ES-I3 (cell line): ENCODE measurements around the gene PZP.

Source experiments
- H3K36me3 ChIP-seq: 2 replicates; pipeline ENCODE4 v1.6.1; 2013; ENCODE audit warnings: mild to moderate bottlenecking, low read length, control low read depth, moderate library complexity; ENCODE audit not compliant: insufficient read depth
- H3K4me1 ChIP-seq: 2 replicates; pipeline ENCODE4 v1.6.1; 2013; ENCODE audit warnings: mild to moderate bottlenecking, control low read depth, low read length; ENCODE audit not compliant: insufficient read depth
- H3K9ac ChIP-seq: 2 replicates; pipeline ENCODE4 v1.6.1; 2013; ENCODE audit warnings: low read depth, mild to moderate bottlenecking, low read length, moderate library complexity
- H3K9me3 ChIP-seq: 2 replicates; pipeline ENCODE4 v1.6.1; 2013; ENCODE audit warnings: mild to moderate bottlenecking, low read length, moderate library complexity; ENCODE audit not compliant: control insufficient read depth, insufficient read depth

PZP gene

DNA sequence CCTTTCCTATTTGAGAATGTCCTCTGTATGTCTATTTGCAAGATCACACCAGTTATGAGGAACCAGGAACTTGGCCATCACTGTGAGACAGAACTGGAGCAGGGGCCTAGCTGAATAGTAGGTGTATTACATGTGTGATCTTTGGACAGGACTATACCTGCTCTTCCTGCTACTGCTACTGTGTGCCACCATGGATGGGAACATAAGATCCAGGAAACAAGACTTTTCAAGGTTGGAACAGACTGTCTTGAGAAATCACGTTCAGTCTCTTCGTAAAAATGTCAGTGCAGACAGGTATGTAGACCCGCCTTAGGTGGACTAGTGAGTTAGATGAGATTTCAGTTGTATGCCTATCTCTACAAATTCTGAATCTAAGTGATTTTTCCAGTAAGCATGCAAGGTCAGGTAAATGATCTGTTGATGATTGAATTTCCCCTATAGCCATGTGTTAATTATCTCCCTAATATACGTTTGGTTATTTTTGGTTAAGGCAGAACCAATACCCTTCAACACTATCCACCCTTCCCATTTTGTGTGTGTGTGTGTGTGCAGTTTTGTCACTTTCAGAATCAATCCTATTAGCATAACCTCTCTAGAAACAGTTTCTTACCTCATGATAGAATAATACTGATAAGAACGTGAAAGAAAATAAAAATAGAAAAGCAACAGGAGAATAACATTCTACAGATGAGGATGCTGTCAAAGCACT lies 99.5 kb downstream of the PZP start:
- H3K9ac ChIP-seq = no peak overlapping the region
- H3K4me1 ChIP-seq = no peaks in the 10 kb centered on the region
- no peaks in the 10 kb centered on the region for H3K9me3 ChIP-seq
- H3K36me3 ChIP-seq = no peaks in the 10 kb centered on the region

DNA sequence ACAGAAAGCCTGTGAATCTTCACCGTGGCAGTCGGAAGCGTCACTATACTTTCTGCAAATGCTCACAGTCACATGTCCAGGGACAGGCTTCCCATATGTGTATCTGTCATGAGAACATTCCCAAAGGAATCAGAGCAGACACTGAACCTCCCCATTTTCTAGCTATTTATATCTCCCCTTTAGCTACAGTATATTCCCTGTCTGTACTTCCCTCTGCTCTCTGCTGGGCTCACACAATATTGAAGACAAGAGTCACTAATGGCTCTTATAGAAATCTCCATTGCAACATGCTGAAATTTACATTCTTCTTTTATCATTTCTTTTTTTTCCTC lies 100.7 kb downstream of the PZP start:
- H3K4me1 ChIP-seq = no peaks in the 10 kb centered on the region
- no peaks in the 10 kb centered on the region for H3K9me3 ChIP-seq
- no peaks in the 10 kb centered on the region for H3K36me3 ChIP-seq
- no peak overlapping the region for H3K9ac ChIP-seq

DNA sequence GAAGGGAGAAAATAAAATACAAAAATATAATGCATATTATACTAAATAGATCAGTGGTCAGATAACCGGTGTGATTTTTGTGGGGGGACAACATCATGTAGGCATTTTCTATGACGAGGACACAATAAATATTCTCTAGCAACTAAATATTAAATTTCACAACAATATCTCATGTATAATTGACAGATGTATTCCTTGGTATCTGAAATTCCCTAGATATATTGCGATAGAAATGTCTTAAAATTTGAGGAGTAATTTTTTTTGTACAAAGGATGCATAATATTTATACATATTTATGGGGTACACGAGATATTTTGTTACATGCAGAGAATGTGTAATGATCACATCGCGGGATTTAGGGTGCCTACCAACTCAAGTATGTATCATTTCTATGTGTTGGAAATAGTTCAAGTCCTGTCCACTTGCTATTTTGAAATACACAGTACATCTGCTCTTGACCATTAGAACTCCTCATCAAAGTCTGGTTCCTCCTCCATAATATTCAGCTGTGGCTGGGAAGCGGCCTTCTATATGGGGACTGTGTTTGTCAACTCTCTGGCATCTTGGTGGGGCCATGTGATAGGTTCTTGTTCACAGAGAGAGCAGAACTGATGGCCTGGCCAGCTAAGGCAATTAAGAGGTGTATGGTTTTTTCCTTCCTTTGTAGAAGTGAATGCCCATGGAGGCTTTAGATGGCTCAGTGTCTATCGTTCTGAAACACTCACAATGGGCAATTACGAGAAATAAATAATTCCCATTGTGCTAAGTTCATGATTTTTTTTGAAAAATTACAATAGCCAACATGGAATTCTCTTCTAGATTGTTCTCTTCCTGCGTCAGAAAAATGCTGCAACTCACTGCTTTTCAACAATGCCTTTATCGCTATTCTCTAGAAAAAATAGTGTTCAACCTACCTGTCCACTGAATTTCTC lies 101.3 kb downstream of the PZP start:
- Histone ChIP-seq H3K9me3 (no peaks in the 10 kb centered on the region), H3K9ac (no peak overlapping the region), H3K36me3 (no peaks in the 10 kb centered on the region), H3K4me1 (no peaks in the 10 kb centered on the region)

DNA sequence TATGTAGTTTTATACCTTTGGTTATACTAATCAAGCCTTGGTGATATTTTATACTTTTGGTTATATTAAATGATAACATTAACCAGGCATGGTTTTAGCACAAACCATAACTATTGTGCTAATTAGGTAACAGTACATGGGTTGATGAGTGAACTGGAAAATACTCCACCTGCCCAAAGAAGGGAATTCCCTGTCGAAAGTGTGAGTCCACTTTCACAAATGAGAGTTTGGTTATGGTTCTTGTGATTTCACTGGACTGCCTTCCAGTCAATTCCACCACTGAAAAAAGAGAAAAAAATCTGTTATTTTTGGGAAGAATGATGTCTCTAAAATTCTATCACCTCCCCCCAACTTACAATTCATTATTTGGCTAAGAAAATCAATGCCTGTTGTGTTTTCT lies 102.1 kb downstream of the PZP start:
- Histone ChIP-seq H3K4me1 (no peaks in the 10 kb centered on the region), H3K36me3 (no peaks in the 10 kb centered on the region), H3K9me3 (no peaks in the 10 kb centered on the region), H3K9ac (no peak overlapping the region)

DNA sequence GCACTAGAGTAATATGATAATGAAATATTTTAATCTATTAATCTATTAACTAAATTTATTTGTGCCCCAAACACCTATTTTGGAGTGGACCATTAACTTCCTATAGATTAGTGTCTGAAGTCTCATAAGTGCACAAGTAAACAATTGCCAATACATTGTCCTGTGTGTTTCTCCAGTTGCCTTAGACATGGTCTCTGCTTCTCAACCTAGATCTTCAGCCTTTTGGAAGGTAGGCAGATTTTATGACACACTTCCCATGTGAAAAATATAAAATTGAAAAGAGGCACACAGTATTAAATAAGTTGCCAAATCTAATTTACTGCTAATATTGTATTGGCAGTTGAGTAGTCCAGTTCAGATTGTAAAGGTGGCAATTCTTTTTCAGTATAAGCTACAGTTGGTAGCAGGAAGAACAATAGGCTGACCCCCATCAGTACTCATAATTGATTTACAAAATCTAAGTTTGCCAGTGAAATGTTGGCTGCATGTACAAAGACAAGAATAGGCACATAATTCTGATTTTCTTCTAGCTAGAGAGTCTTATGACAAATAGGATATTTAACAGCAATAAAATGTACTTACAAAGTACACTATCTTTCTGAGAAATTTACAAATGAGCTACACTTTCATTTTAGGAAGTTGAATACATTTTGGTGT lies 103.3 kb downstream of the PZP start:
- Histone ChIP-seq H3K4me1 (no peaks in the 10 kb centered on the region), H3K36me3 (no peaks in the 10 kb centered on the region), H3K9me3 (no peaks in the 10 kb centered on the region), H3K9ac (no peak overlapping the region)

DNA sequence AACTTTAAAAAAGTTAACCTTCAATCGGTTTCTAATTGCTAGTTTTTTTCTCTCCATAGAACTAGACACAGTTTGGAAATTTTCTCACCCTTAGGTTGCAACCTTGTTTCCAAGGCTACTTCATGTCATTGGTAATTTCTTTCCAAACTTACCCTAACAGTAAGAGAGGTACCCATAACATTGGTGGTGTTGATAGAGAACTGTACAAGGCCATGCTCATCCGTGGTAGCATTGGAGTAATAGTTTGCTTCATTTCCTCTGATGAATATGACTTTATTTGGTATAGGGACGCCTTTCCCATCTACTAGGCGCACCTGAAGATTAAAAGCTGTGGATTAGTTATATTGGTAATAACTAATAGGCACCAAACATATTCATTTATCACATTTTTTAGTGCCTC lies 104.1 kb downstream of the PZP start:
- Histone ChIP-seq H3K9me3 (no peaks in the 10 kb centered on the region), H3K36me3 (no peaks in the 10 kb centered on the region)

DNA sequence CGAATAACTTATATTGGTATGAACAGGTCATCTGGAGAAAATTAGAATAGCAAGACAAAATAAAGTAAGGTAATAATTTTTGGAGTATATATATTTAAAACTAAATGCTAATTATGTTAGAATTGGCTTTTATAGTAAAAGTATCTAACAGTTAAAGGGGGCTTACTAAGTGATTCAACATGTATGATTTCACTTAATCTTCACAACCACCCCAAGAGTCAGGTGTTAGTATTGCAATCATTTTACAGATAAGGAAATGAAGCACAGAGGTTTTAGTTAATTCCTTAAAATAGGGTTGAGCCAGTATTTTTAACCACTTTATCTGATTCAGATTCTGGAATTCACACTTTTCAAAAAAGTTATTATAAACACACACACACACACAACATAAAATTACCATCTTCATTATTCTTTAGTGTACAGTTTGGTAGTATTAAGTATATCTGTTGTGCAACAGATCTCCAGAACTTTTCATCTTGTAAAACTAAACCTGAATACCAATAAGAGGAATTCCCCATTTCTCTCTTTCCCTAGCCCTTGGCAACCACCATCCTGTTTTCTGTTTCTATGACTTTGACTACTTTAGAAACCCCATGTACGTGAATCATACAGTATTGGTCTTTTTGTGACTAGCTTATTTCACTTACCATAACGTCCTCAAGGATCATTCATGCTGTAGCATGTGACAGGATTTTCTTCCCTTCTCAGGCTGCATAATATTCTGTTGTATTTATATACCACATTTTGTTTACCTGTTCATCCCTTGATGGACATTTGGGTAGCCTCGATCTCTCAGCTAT lies 104.9 kb downstream of the PZP start:
- no peaks in the 10 kb centered on the region for H3K9me3 ChIP-seq
- no peaks in the 10 kb centered on the region for H3K36me3 ChIP-seq
- H3K4me1 ChIP-seq = no peaks in the 10 kb centered on the region
- no peak overlapping the region for H3K9ac ChIP-seq

More for the DNA sequence above, 104.1 kb downstream of the PZP start:
- no peaks in the 10 kb centered on the region for H3K4me1 ChIP-seq
- no peak overlapping the region for H3K9ac ChIP-seq

DNA sequence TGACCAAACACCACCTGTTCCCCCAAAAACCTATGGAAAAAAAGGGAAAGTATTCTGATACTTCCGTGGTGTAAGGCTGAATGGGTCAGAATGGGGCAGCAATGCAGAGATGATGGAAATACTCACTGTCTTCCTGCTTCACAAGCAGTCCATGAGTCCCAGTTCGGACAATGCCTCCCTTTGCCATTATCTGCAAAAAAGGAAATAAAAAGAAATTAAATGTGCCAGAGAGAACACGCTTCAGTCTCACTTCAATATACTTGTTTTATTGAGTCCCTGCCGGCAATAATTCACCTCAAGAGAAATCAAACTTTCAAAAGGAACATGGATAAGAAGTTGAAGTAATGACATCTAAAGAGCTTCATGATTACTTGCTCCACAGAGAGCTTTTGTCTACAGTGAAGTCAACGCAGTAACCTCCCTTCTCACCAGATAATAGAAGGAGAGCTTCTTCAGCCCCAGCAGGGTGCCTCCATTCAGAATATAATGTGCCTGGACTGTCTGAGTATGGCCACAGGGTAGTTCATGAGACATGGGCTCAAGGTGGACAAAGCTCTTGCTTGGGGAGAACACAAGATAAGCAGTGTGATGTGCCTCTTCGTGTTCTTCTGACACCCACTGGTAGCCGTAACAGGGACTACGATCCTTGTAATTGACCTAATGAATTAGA lies 107.0 kb downstream of the PZP start:
- Histone ChIP-seq H3K9me3 (no peaks in the 10 kb centered on the region), H3K36me3 (no peaks in the 10 kb centered on the region), H3K9ac (no peak overlapping the region), H3K4me1 (no peaks in the 10 kb centered on the region)

DNA sequence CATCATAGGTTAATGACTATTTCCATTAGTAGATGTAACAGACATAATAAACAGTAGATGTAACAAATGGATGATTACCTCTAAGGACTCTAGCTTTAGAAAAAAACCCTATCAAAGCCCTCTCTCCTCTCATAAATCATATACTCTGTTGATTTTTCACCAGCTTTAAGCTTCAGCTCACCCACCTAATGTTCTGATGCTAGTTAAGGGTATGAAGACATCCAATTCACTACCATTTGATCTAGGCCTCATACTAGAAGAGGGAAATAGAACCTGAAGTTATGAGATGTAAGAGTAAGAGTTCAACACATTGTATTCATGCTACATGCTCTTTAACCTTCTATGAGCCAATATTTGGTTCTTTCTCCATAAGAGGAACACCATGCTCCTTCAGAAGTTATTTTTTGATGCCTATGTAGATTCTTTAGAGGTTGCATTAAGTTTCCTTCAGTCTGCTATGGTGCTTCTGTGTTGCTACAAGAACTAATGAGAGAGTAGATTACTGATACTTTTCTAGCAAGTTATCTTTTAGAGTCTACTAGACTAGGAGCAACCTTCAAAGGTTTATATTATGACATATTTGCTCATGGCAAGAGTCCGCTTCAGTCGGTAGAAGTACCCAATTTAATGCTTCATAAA lies 108.5 kb downstream of the PZP start:
- no peaks in the 10 kb centered on the region for H3K4me1 ChIP-seq
- H3K9ac ChIP-seq = no peak overlapping the region
- no peaks in the 10 kb centered on the region for H3K36me3 ChIP-seq
- no peaks in the 10 kb centered on the region for H3K9me3 ChIP-seq
